Mesothelial cell of epicardium (in vitro differentiated cells): ENCODE data around the gene MAD1L1. TPM values are rescaled to one million over a fixed set of nuclear protein-coding genes. Genes with fewer than 3 reads are reported as not detected.

Experiments used
- DNase-seq, 2 experiments: peaks; one replicate each; pipeline ENCODE4 v3.0.0; 2021; ENCODE audit warnings: low spot score in 2 of 2; ENCODE audit not compliant: unreplicated experiment in 2 of 2
- H3K27ac Mint-ChIP-seq: 2 replicates; pipeline ENCODE4 v1.8.0; 2021; ENCODE audit warnings: mixed read lengths
- H3K27me3 Mint-ChIP-seq: 2 replicates; pipeline ENCODE4 v1.8.0; 2021; ENCODE audit warnings: low read depth, mixed read lengths
- H3K36me3 Mint-ChIP-seq: 2 replicates; pipeline ENCODE4 v1.8.0; 2021; ENCODE audit warnings: mixed read lengths
- H3K4me1 Mint-ChIP-seq: 2 replicates; pipeline ENCODE4 v1.8.0; 2021; ENCODE audit warnings: mixed read lengths
- H3K4me3 Mint-ChIP-seq: 2 replicates; pipeline ENCODE4 v1.8.0; 2021; ENCODE audit warnings: mild to moderate bottlenecking, moderate library complexity, mixed read lengths
- H3K9me3 Mint-ChIP-seq: 2 replicates; pipeline ENCODE4 v1.8.0; 2021; ENCODE audit warnings: mixed read lengths
- total RNA-seq: library from RNA; stranded (reverse); gene quantifications from 3 replicates; pipeline ENCODE4 v1.2.1, GENCODE V29; 2021
- TF ChIP-seq, protein P1 (sequence below): fragments of 200-600 bp; sonication (generic); IDR thresholded peaks from one replicate; pipeline ENCODE4 v1.5.0; 2021; ENCODE audit warnings: antibody characterized with exemption; ENCODE audit not compliant: unreplicated experiment

The MAD1L1 gene
- total RNA-seq, 1 donor from 2014 or later, result 45.0 TPM

DNA sequence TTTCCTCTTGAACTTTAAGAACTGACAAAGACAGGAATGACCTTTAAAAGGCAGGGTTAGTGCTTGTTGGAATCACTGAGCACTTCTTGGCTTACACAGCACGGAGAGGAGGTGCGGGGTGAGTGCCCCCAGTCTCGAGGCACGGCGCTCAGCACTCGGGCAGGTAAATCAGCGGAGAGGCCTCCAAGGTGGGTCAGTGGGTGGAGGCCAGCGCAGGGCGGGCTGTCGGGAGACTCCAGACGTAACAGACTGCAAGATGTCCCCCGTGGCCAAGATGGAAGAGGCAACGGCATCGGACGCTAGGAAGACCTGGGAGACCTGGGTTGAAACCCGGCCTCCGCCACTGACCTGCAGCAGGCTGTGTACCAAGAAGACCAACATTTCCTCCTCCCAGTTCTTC, 149.4 kb downstream of the MAD1L1 start:
- peaks cover 29% of the 10 kb centered on the region for H3K4me1 Mint-ChIP-seq
- H3K27me3 Mint-ChIP-seq, result no peaks in the 10 kb centered on the region
- DNase-seq, result no peak
- H3K4me3 Mint-ChIP-seq, result no peak overlapping the region
- no peak overlapping the region for H3K27ac Mint-ChIP-seq
- TF ChIP-seq, protein P1, sequence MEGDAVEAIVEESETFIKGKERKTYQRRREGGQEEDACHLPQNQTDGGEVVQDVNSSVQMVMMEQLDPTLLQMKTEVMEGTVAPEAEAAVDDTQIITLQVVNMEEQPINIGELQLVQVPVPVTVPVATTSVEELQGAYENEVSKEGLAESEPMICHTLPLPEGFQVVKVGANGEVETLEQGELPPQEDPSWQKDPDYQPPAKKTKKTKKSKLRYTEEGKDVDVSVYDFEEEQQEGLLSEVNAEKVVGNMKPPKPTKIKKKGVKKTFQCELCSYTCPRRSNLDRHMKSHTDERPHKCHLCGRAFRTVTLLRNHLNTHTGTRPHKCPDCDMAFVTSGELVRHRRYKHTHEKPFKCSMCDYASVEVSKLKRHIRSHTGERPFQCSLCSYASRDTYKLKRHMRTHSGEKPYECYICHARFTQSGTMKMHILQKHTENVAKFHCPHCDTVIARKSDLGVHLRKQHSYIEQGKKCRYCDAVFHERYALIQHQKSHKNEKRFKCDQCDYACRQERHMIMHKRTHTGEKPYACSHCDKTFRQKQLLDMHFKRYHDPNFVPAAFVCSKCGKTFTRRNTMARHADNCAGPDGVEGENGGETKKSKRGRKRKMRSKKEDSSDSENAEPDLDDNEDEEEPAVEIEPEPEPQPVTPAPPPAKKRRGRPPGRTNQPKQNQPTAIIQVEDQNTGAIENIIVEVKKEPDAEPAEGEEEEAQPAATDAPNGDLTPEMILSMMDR, result no peak
- peaks cover 3% of the 10 kb centered on the region for H3K36me3 Mint-ChIP-seq
- H3K9me3 Mint-ChIP-seq, result no peaks in the 10 kb centered on the region

DNA sequence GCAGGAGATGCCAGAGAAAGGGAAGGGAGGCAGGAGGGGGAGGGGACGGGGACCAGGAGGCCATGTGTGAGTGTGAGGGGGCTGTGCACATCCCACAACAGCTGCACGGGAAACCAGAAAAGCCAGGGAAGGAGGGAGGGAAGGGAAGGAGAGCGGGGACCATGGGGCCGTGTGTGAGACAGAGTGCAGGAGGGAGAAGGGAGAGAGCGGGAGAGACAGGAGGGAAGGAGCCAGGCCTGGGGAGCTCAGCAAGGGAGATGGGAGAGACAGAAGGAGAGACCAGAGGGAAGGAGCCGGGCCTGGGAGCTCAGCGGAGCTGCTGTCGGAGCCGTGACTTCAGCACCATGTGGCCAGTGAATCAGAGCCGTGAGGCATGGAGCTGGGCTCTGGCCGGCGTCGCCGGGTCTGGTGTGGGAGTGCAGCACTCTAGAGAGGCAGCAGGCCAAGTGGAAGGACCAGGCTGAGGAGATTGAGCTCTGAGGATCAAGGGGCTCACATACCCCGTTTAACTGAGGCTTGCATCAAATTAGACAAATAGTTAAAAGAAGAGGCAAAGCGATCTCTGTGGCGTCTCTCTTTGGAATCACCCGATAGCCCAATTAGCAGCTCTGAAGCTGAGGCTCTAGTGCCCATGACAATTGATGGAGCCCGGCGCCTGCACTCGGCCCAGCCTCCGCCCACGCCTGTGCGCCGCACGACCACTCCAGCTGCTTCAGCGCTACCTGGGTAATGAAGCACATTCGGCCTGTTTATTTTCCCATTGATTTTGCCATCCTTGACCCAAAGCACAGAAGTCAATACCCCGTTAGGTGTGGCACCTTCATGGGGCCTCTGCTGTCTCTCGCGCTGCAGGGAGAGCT, 150.4 kb downstream of the MAD1L1 start:
- Mint-ChIP-seq H3K4me3 (no peak overlapping the region), H3K4me1 (peaks cover 29% of the 10 kb centered on the region), H3K27me3 (no peaks in the 10 kb centered on the region), H3K27ac (peak overlapping the region; percentile 86), H3K36me3 (peaks cover 3% of the 10 kb centered on the region), H3K9me3 (no peaks in the 10 kb centered on the region)
- DNase-seq, result peak in 1 of 2 experiments; percentile 53
- TF ChIP-seq, protein P1, result no peak

DNA sequence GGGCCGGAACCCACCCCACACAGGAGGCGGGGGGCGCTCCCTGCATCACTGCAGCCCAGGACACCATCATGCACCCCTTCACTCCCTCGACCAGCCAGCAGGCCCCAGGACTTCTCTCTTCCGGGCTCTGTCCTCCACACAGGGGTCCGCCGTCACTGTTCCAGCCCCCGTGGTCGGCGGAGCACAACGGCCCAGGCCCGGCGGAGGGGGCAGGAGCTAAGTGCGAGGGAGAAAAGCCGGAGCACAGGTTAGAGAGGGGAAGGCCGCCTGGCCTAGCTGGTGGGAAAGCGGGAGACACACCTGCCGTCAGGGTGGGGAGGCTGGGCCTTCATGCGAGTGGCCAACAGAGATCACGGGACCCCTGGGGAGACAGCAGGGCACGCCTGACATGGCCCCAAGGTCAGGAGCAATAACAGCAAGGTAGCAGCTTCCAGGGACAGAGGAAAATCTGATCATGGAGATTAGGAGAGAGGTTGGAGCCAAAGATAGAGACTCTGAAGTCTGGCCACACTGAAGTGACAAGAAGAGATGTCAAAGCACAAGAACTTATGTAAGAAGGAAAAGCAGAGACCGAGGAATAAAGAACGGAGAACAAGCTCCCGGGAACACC, 151.1 kb downstream of the MAD1L1 start:
- Mint-ChIP-seq H3K4me3 (no peak overlapping the region), H3K27me3 (no peaks in the 10 kb centered on the region), H3K36me3 (peaks cover 5% of the 10 kb centered on the region), H3K4me1 (peaks cover 29% of the 10 kb centered on the region), H3K9me3 (no peaks in the 10 kb centered on the region), H3K27ac (peak overlapping the region; percentile 86)
- TF ChIP-seq, protein P1, result no peak
- DNase-seq, result no peak

DNA sequence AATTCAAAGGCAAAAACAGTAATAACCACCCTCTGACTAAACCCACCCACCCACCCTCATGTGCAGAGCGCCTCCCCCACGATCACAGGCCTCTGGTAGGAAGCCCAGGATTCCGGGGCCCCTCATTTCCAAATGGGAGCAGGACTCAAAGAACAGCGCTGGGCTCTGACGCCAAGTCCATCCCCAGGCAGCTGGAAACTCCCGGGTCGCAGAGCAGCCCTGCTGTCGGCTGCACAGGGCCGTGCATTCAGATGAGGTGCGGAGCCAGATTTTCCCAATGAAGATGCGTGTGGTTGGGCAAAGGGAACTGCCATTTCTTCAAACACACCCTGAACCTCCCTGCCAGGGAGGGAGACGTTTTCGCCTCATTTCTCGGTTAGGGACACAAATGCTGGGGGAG, 152.3 kb downstream of the MAD1L1 start:
- no peak overlapping the region for H3K4me3 Mint-ChIP-seq
- TF ChIP-seq, protein P1, result no peak
- peaks cover 29% of the 10 kb centered on the region for H3K4me1 Mint-ChIP-seq
- H3K27me3 Mint-ChIP-seq, result no peaks in the 10 kb centered on the region
- H3K27ac Mint-ChIP-seq, result peak overlapping the region; percentile 16
- peaks cover 5% of the 10 kb centered on the region for H3K36me3 Mint-ChIP-seq
- no peaks in the 10 kb centered on the region for H3K9me3 Mint-ChIP-seq
- no peak for DNase-seq

DNA sequence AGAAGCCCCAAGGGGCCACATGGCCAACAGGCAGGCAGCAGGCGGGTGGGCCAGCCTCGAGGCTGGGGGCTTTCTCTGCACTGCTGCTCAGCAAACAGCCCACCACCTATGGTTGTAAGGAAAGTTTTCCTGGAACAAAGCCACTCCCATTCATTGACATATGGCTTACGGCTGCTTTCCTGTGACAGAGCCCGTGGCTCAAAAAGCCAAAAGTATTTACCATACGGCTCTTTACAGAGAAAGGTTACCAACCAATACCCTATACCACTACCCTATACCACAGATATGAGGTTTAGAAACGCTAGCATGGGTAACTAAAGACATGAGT, 152.7 kb downstream of the MAD1L1 start:
- Mint-ChIP-seq H3K27ac (no peak overlapping the region), H3K36me3 (peaks cover 5% of the 10 kb centered on the region), H3K27me3 (no peaks in the 10 kb centered on the region), H3K4me1 (peaks cover 29% of the 10 kb centered on the region), H3K9me3 (no peaks in the 10 kb centered on the region), H3K4me3 (no peak overlapping the region)
- TF ChIP-seq, protein P1, result no peak
- no peak for DNase-seq
